ENCODE data around the gene ANKRD16. TPM values are rescaled to one million over a fixed set of nuclear protein-coding genes. Genes with fewer than 3 reads are reported as not detected.

Gene ANKRD16
- total RNA-seq, 4 donors from 2014 or later = 6.6 to 10.8 (median 9.7) TPM

DNA sequence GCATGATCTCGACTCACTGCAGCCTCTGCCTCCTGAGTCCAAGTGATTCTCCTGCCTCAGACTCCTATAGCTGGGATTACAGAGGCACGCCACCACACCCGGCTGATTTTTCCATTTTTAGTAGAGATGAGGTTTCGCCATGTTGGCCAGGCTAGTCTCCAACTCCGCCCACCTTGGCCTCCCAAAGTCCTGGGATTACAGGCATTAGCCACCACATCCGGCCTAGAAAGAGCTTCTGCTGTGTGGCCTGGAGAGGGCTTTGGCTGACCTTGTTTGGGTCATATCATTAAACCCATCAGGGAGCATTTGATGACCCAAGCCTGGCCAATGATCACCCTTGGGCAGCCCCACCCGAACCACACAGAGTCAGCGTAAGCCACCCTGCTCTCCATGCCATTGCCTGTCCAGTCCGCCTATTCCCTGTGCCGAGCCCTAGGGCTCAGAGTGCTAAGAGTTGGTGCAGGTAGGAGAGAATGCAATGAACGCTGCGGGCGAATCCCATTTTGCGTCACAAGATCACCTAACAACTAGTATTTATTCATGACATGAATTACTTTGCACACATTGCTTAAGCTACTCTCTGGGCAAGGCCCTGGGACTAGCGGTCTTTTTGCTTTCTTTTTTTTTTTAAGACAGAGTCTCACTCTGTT is 54.1 kb downstream of the ANKRD16 start:
- no peaks in the 10 kb centered on the region for H3K27me3 ChIP-seq
- H3K27ac ChIP-seq = no peak overlapping the region
- H3K9me3 ChIP-seq = no peaks in the 10 kb centered on the region
- no peak for DNase-seq (ENCODE audit: low spot score in 2 of 2)
- no peak overlapping the region for H3K4me3 ChIP-seq
- H3K4me1 ChIP-seq = peaks cover 9% of the 10 kb centered on the region
- whole genome bisulfite sequencing = 95% methylated on average over 12 of the region's 15 CpGs
- no peaks in the 10 kb centered on the region for H3K36me3 ChIP-seq
- TF ChIP-seq CTCF (IDR thresholded peaks at IDR 0.05) = no peak
- no peak for TF ChIP-seq EP300 (IDR thresholded peaks at IDR 0.05)
- no peak for TF ChIP-seq POLR2AphosphoS5 (IDR thresholded peaks at IDR 0.05)
- TF ChIP-seq POLR2A (IDR thresholded peaks at IDR 0.05) = no peak

GRCh38 chr10:5833814-5834213 is 55.9 kb downstream of the ANKRD16 start:
- Histone ChIP-seq H3K27ac (no peak overlapping the region), H3K4me1 (peaks cover 9% of the 10 kb centered on the region), H3K4me3 (no peak overlapping the region), H3K27me3 (no peaks in the 10 kb centered on the region), H3K9me3 (no peaks in the 10 kb centered on the region), H3K36me3 (no peaks in the 10 kb centered on the region)
- TF ChIP-seq POLR2AphosphoS5 (IDR thresholded peaks at IDR 0.05) (no peak), EP300 (IDR thresholded peaks at IDR 0.05) (no peak), POLR2A (IDR thresholded peaks at IDR 0.05) (no peak), CTCF (IDR thresholded peaks at IDR 0.05) (no peak)
- WGBS = 66% methylated on average over 6 of the region's 6 CpGs
- no peak for DNase-seq (ENCODE audit: low spot score in 2 of 2)

- no peak overlapping the region for H3K27ac ChIP-seq
- no peaks in the 10 kb centered on the region for H3K27me3 ChIP-seq
- no peak for TF ChIP-seq POLR2A (IDR thresholded peaks at IDR 0.05)
- TF ChIP-seq POLR2AphosphoS5 (IDR thresholded peaks at IDR 0.05) = no peak
- TF ChIP-seq EP300 (IDR thresholded peaks at IDR 0.05) = no peak
- no peak for TF ChIP-seq CTCF (IDR thresholded peaks at IDR 0.05)
- WGBS = 53% methylated on average over 7 of the region's 13 CpGs
- H3K4me1 ChIP-seq = peaks cover 9% of the 10 kb centered on the region
- no peak overlapping the region for H3K4me3 ChIP-seq
- DNase-seq (ENCODE audit: low spot score in 2 of 2) = no peak
- no peaks in the 10 kb centered on the region for H3K9me3 ChIP-seq
- H3K36me3 ChIP-seq = no peaks in the 10 kb centered on the region
Measured at GRCh38 chr10:5832946-5833345, 56.7 kb downstream of the ANKRD16 start.

GRCh38 chr10:5831446-5831782 is 58.3 kb downstream of the ANKRD16 start:
- H3K27ac ChIP-seq = no peak overlapping the region
- H3K4me3 ChIP-seq = no peak overlapping the region
- 81% methylated on average over 8 of the region's 8 CpGs for WGBS
- no peaks in the 10 kb centered on the region for H3K27me3 ChIP-seq
- no peaks in the 10 kb centered on the region for H3K9me3 ChIP-seq
- no peak for DNase-seq (ENCODE audit: low spot score in 2 of 2)
- no peaks in the 10 kb centered on the region for H3K36me3 ChIP-seq
- peaks cover 9% of the 10 kb centered on the region for H3K4me1 ChIP-seq
- no peak for TF ChIP-seq POLR2AphosphoS5 (IDR thresholded peaks at IDR 0.05)
- TF ChIP-seq POLR2A (IDR thresholded peaks at IDR 0.05) = no peak

GRCh38 chr10:5830629-5831445 is 58.9 kb downstream of the ANKRD16 start:
- WGBS = 90% methylated on average over 13 of the region's 14 CpGs
- peaks cover 9% of the 10 kb centered on the region for H3K4me1 ChIP-seq

More at GRCh38 chr10:5830629-5831445, 58.9 kb downstream of the ANKRD16 start:
- Histone ChIP-seq H3K9me3 (no peaks in the 10 kb centered on the region), H3K27me3 (no peaks in the 10 kb centered on the region), H3K36me3 (no peaks in the 10 kb centered on the region), H3K27ac (no peak overlapping the region), H3K4me3 (no peak overlapping the region)
- TF ChIP-seq CTCF (IDR thresholded peaks at IDR 0.05) (no peak), POLR2A (IDR thresholded peaks at IDR 0.05) (no peak), EP300 (IDR thresholded peaks at IDR 0.05) (no peak), POLR2AphosphoS5 (IDR thresholded peaks at IDR 0.05) (no peak)
- DNase-seq (ENCODE audit: low spot score in 2 of 2) = no peak
